Smooth muscle cell of the brain vasculature (primary cell): ENCODE measurements around the gene SLC34A1.

ENCODE experiments used
- DNase-seq: peaks from one replicate; pipeline ENCODE4 v3.0.0-alpha.2; 2012; ENCODE audit warnings: low read depth, low spot score

Gene SLC34A1

GRCh38 chr5:177386542-177386941 is 2.3 kb downstream of the SLC34A1 start:
- no peak for DNase-seq

GRCh38 chr5:177387405-177387804 is 3.2 kb downstream of the SLC34A1 start:
- no peak for DNase-seq

- DNase-seq, result no peak
Measured at GRCh38 chr5:177388521-177389052, 4.4 kb downstream of the SLC34A1 start.

GRCh38 chr5:177389241-177390169 is 5.3 kb downstream of the SLC34A1 start:
- DNase-seq, result peak; percentile 64

GRCh38 chr5:177390363-177391300 is 6.4 kb downstream of the SLC34A1 start:
- DNase-seq, result peak; percentile 62

GRCh38 chr5:177392765-177393164 is 8.5 kb downstream of the SLC34A1 start:
- no peak for DNase-seq

GRCh38 chr5:177393206-177393765 is 9.1 kb downstream of the SLC34A1 start:
- DNase-seq, result no peak

GRCh38 chr5:177393990-177394389 is 9.8 kb downstream of the SLC34A1 start:
- no peak for DNase-seq

- no peak for DNase-seq
Measured at GRCh38 chr5:177396078-177396477, 11.8 kb downstream of the SLC34A1 start.

GRCh38 chr5:177396807-177397206 is 12.6 kb downstream of the SLC34A1 start:
- DNase-seq, result no peak

GRCh38 chr5:177397875-177398390 is 13.7 kb downstream of the SLC34A1 start:
- DNase-seq, result no peak

- DNase-seq, result no peak
Measured at GRCh38 chr5:177399997-177400868, 16.0 kb downstream of the SLC34A1 start, which contains the start of gene PFN3. Gene PFN3 (minus strand): TSS chr5:177400661. CDS start chr5:177400576, 85 bp downstream.

GRCh38 chr5:177402271-177403043 is 18.2 kb downstream of the SLC34A1 start:
- no peak for DNase-seq

- DNase-seq, result no peak
Measured at GRCh38 chr5:177403102-177403791, 19.0 kb downstream of the SLC34A1 start.

- no peak for DNase-seq
Measured at GRCh38 chr5:177403792-177404640, 19.8 kb downstream of the SLC34A1 start.

GRCh38 chr5:177404641-177405179 is 20.5 kb downstream of the SLC34A1 start:
- DNase-seq, result no peak

- DNase-seq, result no peak
Measured at GRCh38 chr5:177405312-177405711, 21.1 kb downstream of the SLC34A1 start.

- DNase-seq, result no peak
Measured at GRCh38 chr5:177405805-177406204, 21.6 kb downstream of the SLC34A1 start.
